Stimulated activated naive CD8-positive, alpha-beta T cell treated with anti-CD3 and anti-CD28 coated beads, Interleukin-15, amount 100 ng/mL, for 72 hours (primary cell): ENCODE results near the gene PLCB1.

Source experiments
- ATAC-seq: fragments of 150-1000 bp; cut with Tn5 transposase; 2 replicates; pipeline ENCODE4 v1.10.0; 2021; ENCODE audit warnings: mild to moderate bottlenecking, moderate library complexity
- DNase-seq, 2 donors: peaks; one replicate each; pipeline ENCODE4 v3.0.0; 2021 to 2022
- H3K27ac Mint-ChIP-seq, 2 donors: one replicate each; pipeline ENCODE4 v1.8.0; 2022; ENCODE audit warnings: mild to moderate bottlenecking in 2 of 2, mixed read lengths in 2 of 2, moderate library complexity in 2 of 2
- H3K27me3 Mint-ChIP-seq: one replicate; pipeline ENCODE4 v1.8.0; 2022; ENCODE audit warnings: mixed read lengths
- H3K4me1 Mint-ChIP-seq: one replicate; pipeline ENCODE4 v1.8.0; 2022; ENCODE audit warnings: mild to moderate bottlenecking, mixed read lengths
- H3K4me3 Mint-ChIP-seq, 2 donors: one replicate each; pipeline ENCODE4 v1.8.0; 2022; ENCODE audit warnings: mild to moderate bottlenecking in 2 of 2, mixed read lengths in 2 of 2, moderate library complexity in 1 of 2
- H3K9me3 Mint-ChIP-seq, 2 donors: one replicate each; pipeline ENCODE4 v1.8.0; 2022; ENCODE audit warnings: mixed read lengths in 2 of 2

PLCB1 gene

GRCh38 chr20:8163543-8163942 lies 31.5 kb downstream of the PLCB1 start:
- H3K27ac Mint-ChIP-seq, result no peak overlapping the region
- H3K4me1 Mint-ChIP-seq, result peaks cover 5% of the 10 kb centered on the region
- no peaks in the 10 kb centered on the region for H3K27me3 Mint-ChIP-seq
- ATAC-seq (no peak), DNase-seq (no peak)
- H3K4me3 Mint-ChIP-seq, result no peak overlapping the region
- peaks cover 8 to 9% of the 10 kb centered on the region in 2 donors for H3K9me3 Mint-ChIP-seq

- Mint-ChIP-seq H3K27ac (no peak overlapping the region), H3K4me1 (peaks cover 1% of the 10 kb centered on the region), H3K9me3 (no peaks in the 10 kb centered on the region), H3K27me3 (no peaks in the 10 kb centered on the region), H3K4me3 (no peak overlapping the region)
- no peak for DNase-seq
- no peak for ATAC-seq
These were observed 34.7 kb downstream of the PLCB1 start for GRCh38 chr20:8166730-8167129.

GRCh38 chr20:8168785-8169288 lies 36.8 kb downstream of the PLCB1 start:
- H3K4me1 Mint-ChIP-seq, result no peaks in the 10 kb centered on the region
- no peak for ATAC-seq

GRCh38 chr20:8170921-8171320 lies 38.9 kb downstream of the PLCB1 start:
- Mint-ChIP-seq H3K9me3 (no peaks in the 10 kb centered on the region), H3K27ac (no peak overlapping the region), H3K4me1 (no peaks in the 10 kb centered on the region), H3K4me3 (no peak overlapping the region), H3K27me3 (no peaks in the 10 kb centered on the region)
- DNase-seq (no peak), ATAC-seq (no peak)

More at GRCh38 chr20:8168785-8169288, 36.8 kb downstream of the PLCB1 start:
- Mint-ChIP-seq H3K27me3 (no peaks in the 10 kb centered on the region), H3K27ac (no peak overlapping the region), H3K4me3 (no peak overlapping the region), H3K9me3 (no peaks in the 10 kb centered on the region)
- DNase-seq, result no peak

- no peak for ATAC-seq
- H3K4me3 Mint-ChIP-seq, result no peak overlapping the region
- no peaks in the 10 kb centered on the region for H3K9me3 Mint-ChIP-seq
- H3K4me1 Mint-ChIP-seq, result no peaks in the 10 kb centered on the region
- H3K27me3 Mint-ChIP-seq, result no peaks in the 10 kb centered on the region
- no peak overlapping the region for H3K27ac Mint-ChIP-seq
- DNase-seq, result no peak
These were observed 40.1 kb downstream of the PLCB1 start for GRCh38 chr20:8172191-8172590.

- no peak overlapping the region for H3K27ac Mint-ChIP-seq
- DNase-seq (no peak), ATAC-seq (no peak)
- H3K4me3 Mint-ChIP-seq, result no peak overlapping the region
- H3K9me3 Mint-ChIP-seq, result no peaks in the 10 kb centered on the region
- no peaks in the 10 kb centered on the region for H3K4me1 Mint-ChIP-seq
- no peaks in the 10 kb centered on the region for H3K27me3 Mint-ChIP-seq
These were observed 43.9 kb downstream of the PLCB1 start for GRCh38 chr20:8175741-8176675.

GRCh38 chr20:8183526-8183925 lies 51.5 kb downstream of the PLCB1 start:
- H3K27me3 Mint-ChIP-seq, result peaks cover 8% of the 10 kb centered on the region
- no peaks in the 10 kb centered on the region for H3K9me3 Mint-ChIP-seq
- DNase-seq, result no peak
- no peak overlapping the region for H3K4me3 Mint-ChIP-seq
- no peak for ATAC-seq
- no peak overlapping the region for H3K27ac Mint-ChIP-seq
- H3K4me1 Mint-ChIP-seq, result no peaks in the 10 kb centered on the region

GRCh38 chr20:8187740-8188139 lies 55.7 kb downstream of the PLCB1 start:
- no peak for DNase-seq
- Mint-ChIP-seq H3K27ac (no peak overlapping the region), H3K9me3 (peaks cover 3 to 7% of the 10 kb centered on the region in 2 donors), H3K27me3 (peaks cover 8% of the 10 kb centered on the region), H3K4me1 (no peaks in the 10 kb centered on the region), H3K4me3 (no peak overlapping the region)
- peak; percentile 43 for ATAC-seq

GRCh38 chr20:8190043-8190880 lies 58.2 kb downstream of the PLCB1 start:
- Mint-ChIP-seq H3K9me3 (peaks cover 7 to 18% of the 10 kb centered on the region in 2 donors), H3K4me1 (no peaks in the 10 kb centered on the region), H3K27ac (no peak overlapping the region), H3K27me3 (peaks cover 8% of the 10 kb centered on the region), H3K4me3 (no peak overlapping the region)
- no peak for ATAC-seq
- DNase-seq, result no peak

- H3K27me3 Mint-ChIP-seq, result no peaks in the 10 kb centered on the region
- H3K9me3 Mint-ChIP-seq, result peaks cover 7 to 18% of the 10 kb centered on the region in 2 donors
- no peak overlapping the region for H3K27ac Mint-ChIP-seq
- no peak overlapping the region for H3K4me3 Mint-ChIP-seq
- no peaks in the 10 kb centered on the region for H3K4me1 Mint-ChIP-seq
- DNase-seq (no peak), ATAC-seq (no peak)
These were observed 62.7 kb downstream of the PLCB1 start for GRCh38 chr20:8194721-8195120.

GRCh38 chr20:8196096-8196495 lies 64.0 kb downstream of the PLCB1 start:
- no peak overlapping the region for H3K4me3 Mint-ChIP-seq
- H3K27ac Mint-ChIP-seq, result no peak overlapping the region
- H3K4me1 Mint-ChIP-seq, result no peaks in the 10 kb centered on the region
- H3K27me3 Mint-ChIP-seq, result no peaks in the 10 kb centered on the region
- DNase-seq (no peak), ATAC-seq (no peak)
- peaks cover 7 to 18% of the 10 kb centered on the region in 2 donors for H3K9me3 Mint-ChIP-seq

GRCh38 chr20:8200220-8200619 lies 68.2 kb downstream of the PLCB1 start:
- DNase-seq (no peak), ATAC-seq (no peak)
- Mint-ChIP-seq H3K4me1 (no peaks in the 10 kb centered on the region), H3K27me3 (no peaks in the 10 kb centered on the region), H3K4me3 (no peak overlapping the region), H3K27ac (no peak overlapping the region), H3K9me3 (no peaks in the 10 kb centered on the region)

GRCh38 chr20:8203366-8203765 lies 71.3 kb downstream of the PLCB1 start:
- Mint-ChIP-seq H3K27ac (no peak overlapping the region), H3K27me3 (peaks cover 5% of the 10 kb centered on the region), H3K4me3 (no peak overlapping the region), H3K9me3 (no peaks in the 10 kb centered on the region), H3K4me1 (no peaks in the 10 kb centered on the region)
- DNase-seq (no peak), ATAC-seq (no peak)

GRCh38 chr20:8205996-8206395 lies 73.9 kb downstream of the PLCB1 start:
- Mint-ChIP-seq H3K4me1 (no peaks in the 10 kb centered on the region), H3K27me3 (peaks cover 5% of the 10 kb centered on the region), H3K27ac (no peak overlapping the region), H3K4me3 (no peak overlapping the region), H3K9me3 (no peaks in the 10 kb centered on the region)
- no peak for DNase-seq
- ATAC-seq, result no peak

GRCh38 chr20:8208226-8208625 lies 76.2 kb downstream of the PLCB1 start:
- no peak overlapping the region for H3K27ac Mint-ChIP-seq
- H3K9me3 Mint-ChIP-seq, result no peaks in the 10 kb centered on the region
- DNase-seq (no peak), ATAC-seq (no peak)
- peaks cover 7% of the 10 kb centered on the region for H3K4me1 Mint-ChIP-seq
- H3K27me3 Mint-ChIP-seq, result peaks cover 5% of the 10 kb centered on the region
- no peak overlapping the region for H3K4me3 Mint-ChIP-seq

GRCh38 chr20:8209061-8209460 lies 77.0 kb downstream of the PLCB1 start:
- Mint-ChIP-seq H3K27me3 (peaks cover 5% of the 10 kb centered on the region), H3K27ac (no peak overlapping the region)
- no peak for DNase-seq

More at GRCh38 chr20:8209061-8209460, 77.0 kb downstream of the PLCB1 start:
- no peak for ATAC-seq
- Mint-ChIP-seq H3K4me1 (peaks cover 16% of the 10 kb centered on the region), H3K4me3 (no peak overlapping the region), H3K9me3 (no peaks in the 10 kb centered on the region)
